GM23248 (cell line): ENCODE measurements around the gene XKR3. TPM values are rescaled to one million over a fixed set of nuclear protein-coding genes. Genes with fewer than 3 reads are reported as not detected.
"Not testable (repeated sequence)": the region's sequence is repeated elsewhere in the genome, so short reads cannot be mapped to it uniquely, and the experiment has no call there.

ENCODE experiments used
- DNase-seq: peaks from one replicate; pipeline ENCODE4 v3.0.0-alpha.2; 2015
- H2AFZ ChIP-seq: fragments of 200-600 bp; sonication (generic); 2 replicates; pipeline ENCODE4 v1.6.1; 2016; ENCODE audit warnings: antibody characterized with exemption
- H3F3A ChIP-seq: fragments of 200-600 bp; sonication (generic); 2 replicates; pipeline ENCODE4 v1.6.1; 2016; ENCODE audit warnings: mild to moderate bottlenecking, antibody characterized with exemption, mixed run types; ENCODE audit not compliant: insufficient read depth
- H3K27ac ChIP-seq: fragments of 200-600 bp; sonication (generic); 2 replicates; pipeline ENCODE4 v1.5.1; 2016; ENCODE audit warnings: mild to moderate bottlenecking
- H3K27me3 ChIP-seq: fragments of 200-600 bp; sonication (generic); replicated peaks from 2 replicates; pipeline ENCODE4 v1.6.1; 2016; ENCODE audit warnings: mild to moderate bottlenecking; ENCODE audit not compliant: insufficient read depth
- H3K36me3 ChIP-seq: fragments of 200-600 bp; sonication (generic); 2 replicates; pipeline ENCODE4 v1.6.1; 2016; ENCODE audit warnings: low read depth, mild to moderate bottlenecking
- H3K4me1 ChIP-seq: fragments of 200-600 bp; sonication (generic); 2 replicates; pipeline ENCODE4 v1.6.1; 2016; ENCODE audit warnings: mild to moderate bottlenecking; ENCODE audit not compliant: insufficient read depth
- H3K4me2 ChIP-seq: fragments of 200-600 bp; sonication (generic); one replicate; pipeline ENCODE4 v1.6.1; 2016; ENCODE audit warnings: mild to moderate bottlenecking; ENCODE audit not compliant: unreplicated experiment
- H3K4me3 ChIP-seq: fragments of 200-600 bp; sonication (generic); 2 replicates; pipeline ENCODE4 v1.5.1; 2016; ENCODE audit warnings: mild to moderate bottlenecking
- H3K79me2 ChIP-seq: fragments of 200-600 bp; sonication (generic); 2 replicates; pipeline ENCODE4 v1.6.1; 2016; ENCODE audit warnings: mild to moderate bottlenecking; ENCODE audit not compliant: insufficient read depth
- H3K9ac ChIP-seq: fragments of 200-600 bp; sonication (generic); 2 replicates; pipeline ENCODE4 v1.6.1; 2016; ENCODE audit warnings: mild to moderate bottlenecking
- H3K9me2 ChIP-seq: fragments of 200-600 bp; sonication (generic); 2 replicates; pipeline ENCODE4 v1.6.1; 2016; ENCODE audit warnings: mixed run types, mild to moderate bottlenecking, moderate library complexity; ENCODE audit not compliant: insufficient read depth
- H3K9me3 ChIP-seq: fragments of 200-600 bp; sonication (generic); one replicate; pipeline ENCODE4 v1.6.1; 2017; ENCODE audit warnings: low read depth
- H4K20me1 ChIP-seq: fragments of 200-600 bp; sonication (generic); 2 replicates; pipeline ENCODE4 v1.6.0; 2016; ENCODE audit not compliant: insufficient read depth
- EZH2 ChIP-seq: fragments of 200-600 bp; sonication (generic); IDR thresholded peaks from 2 replicates; pipeline ENCODE4 v1.6.1; 2018; ENCODE audit warnings: antibody characterized with exemption, mild to moderate bottlenecking; ENCODE audit not compliant: insufficient read depth, poor library complexity, severe bottlenecking
- EZH2phosphoT487 ChIP-seq: fragments of 200-600 bp; sonication (generic); IDR thresholded peaks from 2 replicates; pipeline ENCODE4 v1.6.1; 2018; ENCODE audit warnings: antibody characterized with exemption, moderate library complexity, mild to moderate bottlenecking, low read depth; ENCODE audit not compliant: insufficient read depth
- WGBS, 2 experiments: methylation state at CpG; one replicate each; pipeline ENCODE4 v1.1.6; 2015 to 2017; ENCODE audit warnings: low lambda C conversion rate in 2 of 2, low coverage in 1 of 2; ENCODE audit errors: missing lambda C conversion rate in 2 of 2; 5-methylcytosine and 5-hydroxymethylcytosine counted together
- in situ Hi-C: fragments of 300-500 bp; cut with MboI; formaldehyde crosslinking; loops from 2 replicates; pipeline ENCODE4 v1.15.0; 2020
- polyA plus RNA-seq: library from polyadenylated mRNA; unstranded; fragments of >200 nt; fragmentation: Nextera tagmentation; extraction: Ambion mirVana; gene quantifications from 2 replicates; pipeline ENCODE4 v1.2.1, GENCODE V29; 2016
- total RNA-seq: library from RNA; depleted of rRNA; stranded (reverse); fragments of >200 nt; shearing (Covaris generic); gene quantifications from 2 replicates; pipeline ENCODE4 v1.2.3, GENCODE V29; 2014

Gene XKR3
- total and polyA plus RNA-seq, 2 experiments from 2014 or later, result not detected

DNA sequence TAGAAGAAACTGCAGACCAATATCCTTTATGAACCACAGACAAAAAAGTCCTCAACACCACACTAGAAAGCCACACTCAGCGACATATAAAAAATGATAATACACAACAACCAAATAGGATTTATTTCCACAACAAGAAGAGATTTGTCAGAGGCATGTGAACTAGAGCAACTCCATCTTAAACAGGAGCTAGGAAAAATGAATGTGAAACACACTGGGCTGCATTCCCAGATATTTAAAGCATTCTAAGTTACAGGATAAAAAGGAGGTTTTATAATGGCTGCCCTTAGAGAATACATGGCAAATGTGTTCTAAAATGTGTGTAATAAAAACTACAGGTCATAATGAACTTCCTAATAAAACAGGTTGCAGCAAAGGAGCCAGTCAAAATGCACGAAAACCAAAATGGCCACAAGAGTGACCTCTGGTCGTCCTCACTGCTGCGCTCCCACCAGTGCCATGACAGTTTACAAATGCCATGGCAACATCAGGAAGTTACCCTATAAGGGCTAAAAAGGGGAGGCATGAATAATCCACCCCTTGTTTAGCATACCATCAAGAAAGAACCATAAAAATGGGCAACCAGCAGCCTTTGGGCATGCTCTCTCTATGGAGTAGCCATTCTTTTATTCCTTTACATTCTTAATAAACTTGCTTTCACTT is 21.8 kb downstream of the XKR3 start:
- H3K27ac ChIP-seq, result no peak overlapping the region
- H3K9ac ChIP-seq, result no peak overlapping the region
- no peaks in the 10 kb centered on the region for H4K20me1 ChIP-seq
- WGBS, 2 experiments, result 67 to 71% methylated on average over 4 of the region's 4 CpGs
- H3F3A ChIP-seq, result peaks cover 9% of the 10 kb centered on the region; the same call in 1 of the 2 replicates
- no peaks in the 10 kb centered on the region for H3K27me3 ChIP-seq
- H3K4me1 ChIP-seq, result peaks cover 5% of the 10 kb centered on the region
- no peak for TF ChIP-seq EZH2
- TF ChIP-seq EZH2phosphoT487, result no peak
- no peak overlapping the region for H3K4me3 ChIP-seq
- H3K79me2 ChIP-seq, result no peaks in the 10 kb centered on the region
- no peak for DNase-seq
- no peaks in the 10 kb centered on the region for H3K36me3 ChIP-seq
- no peak overlapping the region for H3K4me2 ChIP-seq
- no peak overlapping the region for H2AFZ ChIP-seq
- H3K9me3 ChIP-seq, result no peaks in the 10 kb centered on the region
- in situ Hi-C loops, result no loop called here
- H3K9me2 ChIP-seq, result no peaks in the 10 kb centered on the region

DNA sequence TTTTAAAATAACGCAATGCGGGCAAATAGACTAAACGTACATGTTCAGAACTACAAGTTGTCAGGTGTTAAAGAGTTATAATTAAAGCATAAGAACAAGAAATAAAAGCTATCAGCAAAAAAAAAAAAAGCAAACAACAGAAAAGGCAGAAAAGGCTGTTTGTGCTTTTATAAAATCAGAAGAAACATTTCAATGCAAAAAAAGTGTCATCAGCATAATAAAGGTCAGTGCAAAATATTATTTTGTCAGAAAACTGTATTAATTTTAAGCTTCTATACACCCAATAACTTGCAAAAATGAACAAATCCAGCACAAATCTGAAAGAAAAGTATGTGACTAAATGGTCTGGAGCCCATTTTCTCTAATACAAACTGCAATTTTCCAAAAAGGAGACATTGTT is 23.6 kb downstream of the XKR3 start:
- no peaks in the 10 kb centered on the region for H3K36me3 ChIP-seq
- no peak overlapping the region for H3K9ac ChIP-seq
- H4K20me1 ChIP-seq, result no peaks in the 10 kb centered on the region
- no peaks in the 10 kb centered on the region for H3F3A ChIP-seq
- no peaks in the 10 kb centered on the region for H3K27me3 ChIP-seq
- no peak overlapping the region for H2AFZ ChIP-seq
- WGBS, 2 experiments, result 87 to 92% methylated on average over 3 of the region's 3 CpGs
- H3K4me2 ChIP-seq, result no peak overlapping the region
- H3K4me1 ChIP-seq, result no peaks in the 10 kb centered on the region
- no peaks in the 10 kb centered on the region for H3K9me3 ChIP-seq
- in situ Hi-C loops, result no loop called here
- H3K27ac ChIP-seq, result no peak overlapping the region
- no peaks in the 10 kb centered on the region for H3K79me2 ChIP-seq
- no peak for DNase-seq
- H3K9me2 ChIP-seq, result no peaks in the 10 kb centered on the region
- H3K4me3 ChIP-seq, result no peak overlapping the region
- TF ChIP-seq EZH2 (no peak), EZH2phosphoT487 (no peak)

DNA sequence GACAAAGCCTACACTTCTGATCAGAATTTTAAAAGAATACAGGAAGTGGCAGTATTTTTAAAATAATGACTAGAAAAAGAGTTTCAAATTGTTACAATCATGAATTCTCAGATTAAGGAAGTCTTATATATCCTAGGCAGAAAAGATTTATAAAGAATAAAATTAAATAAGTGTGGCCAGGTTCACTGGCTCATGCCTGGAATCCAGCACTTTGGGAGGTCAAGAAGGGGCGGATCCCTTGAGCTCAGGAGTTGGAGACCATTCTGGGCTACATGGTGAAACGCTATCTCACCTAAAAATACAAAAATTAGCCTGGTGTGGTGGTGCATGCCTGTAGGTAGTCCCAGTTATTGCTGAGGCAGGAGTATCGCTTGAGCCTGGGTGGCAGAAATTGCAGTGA is 24.1 kb downstream of the XKR3 start:
- TF ChIP-seq EZH2 (no peak), EZH2phosphoT487 (no peak)
- no peak overlapping the region for H3K4me2 ChIP-seq
- no peaks in the 10 kb centered on the region for H4K20me1 ChIP-seq
- H3K4me3 ChIP-seq, result no peak overlapping the region
- no peak for DNase-seq
- no peaks in the 10 kb centered on the region for H3K9me2 ChIP-seq
- in situ Hi-C loops, result no loop called here
- WGBS, 2 experiments, result 69 to 80% methylated on average over 3 of the region's 3 CpGs
- H3K36me3 ChIP-seq, result no peaks in the 10 kb centered on the region
- no peak overlapping the region for H3K27ac ChIP-seq
- H3K79me2 ChIP-seq, result no peaks in the 10 kb centered on the region
- H3K4me1 ChIP-seq, result no peaks in the 10 kb centered on the region
- no peaks in the 10 kb centered on the region for H3F3A ChIP-seq
- no peaks in the 10 kb centered on the region for H3K9me3 ChIP-seq
- no peak overlapping the region for H2AFZ ChIP-seq
- no peak overlapping the region for H3K9ac ChIP-seq
- no peaks in the 10 kb centered on the region for H3K27me3 ChIP-seq

DNA sequence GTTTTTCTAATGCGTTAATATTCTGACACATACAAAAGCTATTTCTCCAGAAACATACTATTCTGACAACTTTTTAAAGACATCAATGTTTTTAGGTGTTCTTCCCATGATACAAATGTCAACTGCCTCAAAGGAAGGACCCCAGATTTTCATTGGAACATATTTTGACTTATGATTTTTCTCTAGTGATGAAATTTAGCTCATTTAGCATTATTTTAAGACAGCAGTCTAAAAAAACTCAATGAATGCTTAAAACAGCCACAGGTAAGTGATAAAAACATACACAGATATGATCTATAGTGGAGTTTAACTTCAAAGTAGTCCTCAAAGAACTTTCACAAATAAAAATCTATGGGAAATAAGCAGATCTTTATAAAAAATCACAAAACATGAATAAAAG is 24.9 kb downstream of the XKR3 start:
- H3K4me2 ChIP-seq, result no peak overlapping the region
- no peak overlapping the region for H3K4me3 ChIP-seq
- no peaks in the 10 kb centered on the region for H3K79me2 ChIP-seq
- H3K27ac ChIP-seq, result no peak overlapping the region
- no peaks in the 10 kb centered on the region for H3K9me3 ChIP-seq
- in situ Hi-C loops, result no loop called here
- H2AFZ ChIP-seq, result no peak overlapping the region
- no peak for DNase-seq
- 67 to 79% methylated on average over 1 of the region's 1 CpG for WGBS, 2 experiments
- H3K4me1 ChIP-seq, result no peaks in the 10 kb centered on the region
- H3K36me3 ChIP-seq, result no peaks in the 10 kb centered on the region
- TF ChIP-seq EZH2phosphoT487, result no peak
- no peak for TF ChIP-seq EZH2
- no peaks in the 10 kb centered on the region for H4K20me1 ChIP-seq
- H3F3A ChIP-seq, result no peaks in the 10 kb centered on the region
- no peaks in the 10 kb centered on the region for H3K9me2 ChIP-seq
- no peak overlapping the region for H3K9ac ChIP-seq
- H3K27me3 ChIP-seq, result no peaks in the 10 kb centered on the region

DNA sequence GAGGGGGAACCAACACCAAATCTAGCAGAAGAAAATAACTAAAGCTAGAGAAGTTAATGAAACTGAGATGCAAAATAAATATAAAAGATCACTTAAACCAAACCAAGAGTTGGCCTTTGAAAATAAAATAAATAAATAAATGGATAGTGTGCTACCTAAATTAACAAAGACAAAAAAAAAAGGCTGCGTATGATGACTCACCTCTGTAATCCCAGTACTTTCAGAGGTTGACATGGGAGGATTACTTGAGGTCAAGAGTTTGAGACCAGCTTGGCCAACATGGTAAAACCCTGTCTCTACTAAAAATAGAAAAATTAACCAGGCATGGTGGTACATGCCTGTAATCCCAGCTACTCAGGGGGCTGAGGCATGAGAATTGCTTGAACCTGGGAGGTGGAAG is 29.7 kb downstream of the XKR3 start:
- not testable (repeated sequence) for DNase-seq, H3F3A ChIP-seq, H3K4me3 ChIP-seq, H3K36me3 ChIP-seq, H3K9ac ChIP-seq, H3K27ac ChIP-seq, H3K9me3 ChIP-seq, H3K27me3 ChIP-seq, H3K9me2 ChIP-seq, H2AFZ ChIP-seq, H3K79me2 ChIP-seq, H4K20me1 ChIP-seq, H3K4me2 ChIP-seq, H3K4me1 ChIP-seq
- WGBS, 2 experiments, result 43 to 46% methylated on average over 1 of the region's 1 CpG
- in situ Hi-C loops, result loop anchor here (25.0 kb wide), 1 partner anchor 92 kb away; no protein-coding TSS in a partner anchor
